Omental fat pad (tissue), 4 donors: ENCODE measurements around the gene SEMA5A. TPM values are rescaled to one million over a fixed set of nuclear protein-coding genes. Genes with fewer than 3 reads are reported as not detected.

Experiments
- ATAC-seq: fragments of 150-250 bp; one replicate; pipeline ENCODE4 v1.9.1; 2016; ENCODE audit warnings: mild to moderate bottlenecking, moderate library complexity; ENCODE audit not compliant: low FRiP score
- DNase-seq: peaks from one replicate; pipeline ENCODE4 v3.0.0-alpha.2; 2019; ENCODE audit warnings: low spot score
- CTCF ChIP-seq, 3 donors: fragments of 450-650 bp; IDR thresholded peaks; one replicate each; pipeline ENCODE4 v1.5.1; 2016 to 2017; ENCODE audit warnings: antibody characterized with exemption in 3 of 3, mild to moderate bottlenecking in 3 of 3, moderate library complexity in 2 of 3
- total RNA-seq, 4 donors: library from RNA; depleted of rRNA; stranded (reverse); fragments of >200 nt; gene quantifications; one replicate each; pipeline ENCODE4 v1.1.0, GENCODE V29; 2016

SEMA5A gene
- total RNA-seq, 4 donors from 2014 or later = 6.3 to 60.2 (median 22.1) TPM

GRCh38 chr5:9464478-9464877 is 81.4 kb downstream of the SEMA5A start:
- no peak for TF ChIP-seq CTCF (IDR thresholded peaks at IDR 0.05)
- ATAC-seq (no peak), DNase-seq (no peak)

DNA sequence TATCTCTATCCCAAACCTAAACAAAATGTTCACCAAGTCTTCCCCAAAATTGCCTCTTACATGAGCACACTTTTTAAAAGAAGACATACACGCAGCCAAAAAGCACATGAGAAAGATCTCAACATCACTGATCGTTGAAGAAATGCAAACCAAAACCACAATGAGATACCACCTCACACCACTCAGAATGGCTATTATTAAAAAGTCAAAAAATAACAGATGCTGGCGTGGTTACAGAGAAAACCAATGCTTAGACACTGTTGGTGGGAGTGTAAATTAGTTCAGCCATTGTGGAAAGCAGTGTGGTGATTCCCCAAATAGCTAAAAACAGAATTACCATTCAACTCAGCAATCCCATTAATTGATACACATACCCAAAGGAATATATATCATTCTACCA is 83.8 kb downstream of the SEMA5A start:
- no peak for TF ChIP-seq CTCF (IDR thresholded peaks at IDR 0.05)
- ATAC-seq (no peak), DNase-seq (no peak)

DNA sequence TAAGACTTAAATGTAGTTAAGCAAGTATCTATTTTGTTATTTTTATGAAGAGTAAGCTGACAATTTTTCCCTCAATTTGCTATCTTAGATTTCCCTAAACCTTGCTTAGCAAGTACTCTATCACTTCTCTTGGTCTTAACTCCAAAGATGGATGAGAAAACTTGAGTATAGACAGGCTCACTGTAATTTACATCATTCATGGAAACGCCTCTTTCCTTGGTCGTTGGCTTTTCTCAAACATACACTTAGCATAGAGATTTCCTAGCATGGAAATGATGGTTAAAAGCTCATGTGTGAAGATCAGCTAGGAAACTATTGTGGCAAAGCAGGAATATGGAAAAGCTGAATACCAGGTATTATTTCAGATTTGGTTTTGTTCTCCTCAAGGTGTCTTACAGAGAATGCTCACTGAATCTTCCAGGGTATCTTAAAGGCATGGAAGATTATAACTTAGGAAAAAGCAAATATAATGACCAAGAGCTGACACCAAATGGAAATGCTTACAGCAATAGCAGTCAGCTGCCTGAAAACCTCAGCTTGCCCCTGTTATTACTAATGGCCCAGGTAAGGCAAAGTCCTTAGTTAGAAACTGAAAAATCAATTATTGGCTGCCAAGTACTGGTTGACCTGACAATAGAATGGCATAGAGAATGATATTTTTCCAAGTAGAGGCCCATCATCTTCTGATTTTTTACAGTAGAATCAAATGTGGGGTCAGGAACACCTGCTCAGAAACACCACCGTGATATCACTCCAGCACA is 84.8 kb downstream of the SEMA5A start:
- no peak for TF ChIP-seq CTCF (IDR thresholded peaks at IDR 0.05)
- ATAC-seq = no peak
- DNase-seq = no peak

DNA sequence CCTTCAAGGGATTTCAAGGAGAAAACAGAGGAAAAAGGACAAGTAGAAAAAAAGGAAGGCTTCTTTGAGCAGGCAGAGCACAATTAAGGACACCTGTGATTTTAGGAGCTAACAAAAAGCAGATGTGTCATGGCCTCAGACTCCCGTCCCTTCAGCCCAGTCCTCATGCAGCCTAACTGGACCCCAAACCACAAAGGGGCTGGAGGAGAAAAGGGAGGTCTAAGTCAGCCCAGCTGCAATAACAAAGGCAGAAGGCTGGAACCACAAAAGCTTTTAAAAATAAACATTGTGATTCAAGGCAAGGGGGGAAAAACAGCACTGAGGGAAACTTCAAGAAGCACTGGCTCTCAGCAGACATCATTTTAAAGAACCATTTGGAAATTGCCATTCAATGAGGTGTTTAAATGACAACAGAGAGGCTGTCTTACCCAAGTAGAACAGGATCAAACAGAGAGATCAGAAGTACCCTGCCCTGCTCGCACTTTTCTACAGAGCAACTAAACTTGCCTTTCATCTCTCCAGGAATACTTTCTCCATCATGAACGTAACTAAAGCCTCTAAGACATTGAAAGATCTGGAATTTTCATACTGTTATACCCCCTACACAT is 89.3 kb downstream of the SEMA5A start:
- ATAC-seq (no peak), DNase-seq (no peak)
- TF ChIP-seq CTCF (IDR thresholded peaks at IDR 0.05) = no peak

DNA sequence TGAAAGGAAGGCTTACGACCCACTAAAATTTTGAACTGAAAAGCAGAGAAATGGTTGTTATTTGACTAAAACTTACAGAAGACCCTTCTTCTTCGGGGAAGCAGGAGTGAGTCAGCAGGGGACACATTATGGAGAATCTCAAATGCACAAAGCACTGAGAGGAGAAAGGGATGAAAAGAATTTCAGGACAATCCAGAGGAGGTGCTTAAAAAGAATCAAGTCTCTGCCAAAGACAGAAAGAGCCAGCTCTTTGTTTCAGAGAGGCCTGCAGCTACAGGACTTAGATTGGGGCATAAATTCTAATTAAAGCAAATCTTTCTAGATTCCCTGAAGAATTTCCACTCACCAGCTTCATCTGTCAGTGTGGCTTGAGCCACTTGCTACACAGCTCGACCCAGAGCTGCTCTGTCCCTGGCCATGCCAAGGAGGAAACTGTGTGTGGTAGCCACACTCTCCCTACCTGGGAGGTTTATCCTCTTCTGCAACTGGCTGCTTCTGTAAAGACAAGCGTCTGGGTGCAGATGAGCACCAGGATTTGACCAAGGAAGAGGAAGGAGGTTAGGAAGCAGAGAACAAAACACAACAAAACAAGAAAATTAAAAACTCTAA is 89.9 kb downstream of the SEMA5A start:
- ATAC-seq (no peak), DNase-seq (no peak)
- TF ChIP-seq CTCF (IDR thresholded peaks at IDR 0.05) = no peak

DNA sequence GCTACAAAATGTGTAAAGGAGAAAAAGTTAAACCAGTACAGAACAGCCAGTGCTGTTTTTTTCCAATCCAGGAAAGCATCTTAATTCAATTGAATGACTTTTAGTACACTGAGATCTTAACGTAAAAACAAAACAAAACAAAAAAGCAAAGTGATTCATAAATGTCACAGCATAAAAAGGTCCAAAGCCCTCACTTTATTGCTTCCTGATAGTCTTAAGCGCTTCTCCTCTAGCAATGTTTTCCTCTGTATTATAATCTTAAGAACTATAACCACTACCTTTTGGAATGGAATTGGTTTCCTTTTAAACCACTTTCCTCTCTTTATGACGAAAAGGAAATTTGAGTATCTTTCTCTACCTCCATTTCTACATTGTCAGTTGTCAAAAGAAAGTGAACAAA is 91.4 kb downstream of the SEMA5A start:
- ATAC-seq (no peak), DNase-seq (no peak)
- TF ChIP-seq CTCF (IDR thresholded peaks at IDR 0.05) = no peak
